Amniotic epithelial cell (primary cell): Measurements from ENCODE around the gene RCN1.
"Not testable (repeated sequence)": the region's sequence is repeated elsewhere in the genome, so short reads cannot be mapped to it uniquely, and the experiment has no call there.

Experiments
- DNase-seq: peaks from one replicate; pipeline ENCODE4 v3.0.0-alpha.2; 2010; ENCODE audit warnings: low read depth

Gene RCN1

GRCh38 chr11:32113200-32113919 is 22.5 kb downstream of the RCN1 start:
- no peak for DNase-seq

GRCh38 chr11:32113920-32114203 is 23.0 kb downstream of the RCN1 start:
- no peak for DNase-seq

GRCh38 chr11:32115446-32115845 is 24.6 kb downstream of the RCN1 start:
- no peak for DNase-seq

GRCh38 chr11:32116668-32117067 is 25.8 kb downstream of the RCN1 start:
- no peak for DNase-seq

- DNase-seq, result peak; percentile 87
These were observed 27.4 kb downstream of the RCN1 start for GRCh38 chr11:32118025-32118974.

- DNase-seq, result not testable (repeated sequence)
These were observed 28.3 kb downstream of the RCN1 start for GRCh38 chr11:32119139-32119538.

- no peak for DNase-seq
These were observed 30.1 kb downstream of the RCN1 start for GRCh38 chr11:32121012-32121411.

- DNase-seq, result no peak
These were observed 31.3 kb downstream of the RCN1 start for GRCh38 chr11:32122200-32122599.

GRCh38 chr11:32131321-32131720 is 40.4 kb downstream of the RCN1 start:
- DNase-seq, result peak; percentile 13

GRCh38 chr11:32136657-32137056 is 45.8 kb downstream of the RCN1 start:
- DNase-seq, result peak; percentile 17

GRCh38 chr11:32137263-32137662 is 46.4 kb downstream of the RCN1 start:
- peak; percentile 99 for DNase-seq

GRCh38 chr11:32137869-32138268 is 47.0 kb downstream of the RCN1 start:
- no peak for DNase-seq

GRCh38 chr11:32138902-32139301 is 48.0 kb downstream of the RCN1 start:
- no peak for DNase-seq

- no peak for DNase-seq
These were observed 49.1 kb downstream of the RCN1 start for GRCh38 chr11:32139896-32140520.

GRCh38 chr11:32141745-32142546 is 51.1 kb downstream of the RCN1 start:
- DNase-seq, result no peak

GRCh38 chr11:32143378-32143777 is 52.5 kb downstream of the RCN1 start:
- DNase-seq, result no peak

- no peak for DNase-seq
These were observed 54.4 kb downstream of the RCN1 start for GRCh38 chr11:32145282-32145681.

- peak; percentile 42 for DNase-seq
These were observed 58.0 kb downstream of the RCN1 start for GRCh38 chr11:32148895-32149294.

GRCh38 chr11:32149748-32150147 is 58.9 kb downstream of the RCN1 start:
- DNase-seq, result no peak

- no peak for DNase-seq
These were observed 60.2 kb downstream of the RCN1 start for GRCh38 chr11:32151027-32151426.

GRCh38 chr11:32152216-32152615 is 61.3 kb downstream of the RCN1 start:
- no peak for DNase-seq

GRCh38 chr11:32152821-32153220 is 61.9 kb downstream of the RCN1 start:
- DNase-seq, result no peak
